22Rv1 (cell line): ENCODE results near the gene YTHDC1.

Experiments
- H3K27ac ChIP-seq: fragments of 450-650 bp; 2 replicates; pipeline ENCODE4 v1.5.1; 2017
- ZFX ChIP-seq: fragments of 450-650 bp; IDR thresholded peaks from 2 replicates; pipeline ENCODE4 v1.6.1; 2017; ENCODE audit warnings: antibody characterized with exemption, borderline replicate concordance
- TF ChIP-seq, protein P1 (sequence below): fragments of 450-650 bp; IDR thresholded peaks from 2 replicates; pipeline ENCODE4 v1.5.1; 2017; ENCODE audit warnings: mild to moderate bottlenecking

The YTHDC1 gene

DNA sequence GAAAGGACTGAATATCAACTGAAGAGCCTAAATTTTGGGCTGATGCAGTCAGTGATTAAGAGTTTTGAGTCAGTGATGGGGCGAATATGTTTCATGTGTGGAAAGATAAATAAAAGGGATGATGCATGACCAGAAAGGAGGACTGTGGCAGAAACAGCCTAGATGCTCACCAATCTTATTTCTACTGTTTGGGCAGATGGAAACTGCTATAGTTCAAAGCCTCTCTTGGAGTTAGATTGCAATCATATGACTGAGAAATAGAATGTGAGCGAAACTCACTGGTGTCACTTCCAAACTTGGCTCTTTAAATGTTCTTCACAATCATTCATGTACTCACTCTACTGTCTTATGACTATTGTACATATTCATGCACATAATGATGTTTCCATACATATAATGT is 35.4 kb upstream of the YTHDC1 start:
- no peak for TF ChIP-seq ZFX
- TF ChIP-seq, protein P1, sequence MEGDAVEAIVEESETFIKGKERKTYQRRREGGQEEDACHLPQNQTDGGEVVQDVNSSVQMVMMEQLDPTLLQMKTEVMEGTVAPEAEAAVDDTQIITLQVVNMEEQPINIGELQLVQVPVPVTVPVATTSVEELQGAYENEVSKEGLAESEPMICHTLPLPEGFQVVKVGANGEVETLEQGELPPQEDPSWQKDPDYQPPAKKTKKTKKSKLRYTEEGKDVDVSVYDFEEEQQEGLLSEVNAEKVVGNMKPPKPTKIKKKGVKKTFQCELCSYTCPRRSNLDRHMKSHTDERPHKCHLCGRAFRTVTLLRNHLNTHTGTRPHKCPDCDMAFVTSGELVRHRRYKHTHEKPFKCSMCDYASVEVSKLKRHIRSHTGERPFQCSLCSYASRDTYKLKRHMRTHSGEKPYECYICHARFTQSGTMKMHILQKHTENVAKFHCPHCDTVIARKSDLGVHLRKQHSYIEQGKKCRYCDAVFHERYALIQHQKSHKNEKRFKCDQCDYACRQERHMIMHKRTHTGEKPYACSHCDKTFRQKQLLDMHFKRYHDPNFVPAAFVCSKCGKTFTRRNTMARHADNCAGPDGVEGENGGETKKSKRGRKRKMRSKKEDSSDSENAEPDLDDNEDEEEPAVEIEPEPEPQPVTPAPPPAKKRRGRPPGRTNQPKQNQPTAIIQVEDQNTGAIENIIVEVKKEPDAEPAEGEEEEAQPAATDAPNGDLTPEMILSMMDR = no peak
- H3K27ac ChIP-seq = no peak overlapping the region

DNA sequence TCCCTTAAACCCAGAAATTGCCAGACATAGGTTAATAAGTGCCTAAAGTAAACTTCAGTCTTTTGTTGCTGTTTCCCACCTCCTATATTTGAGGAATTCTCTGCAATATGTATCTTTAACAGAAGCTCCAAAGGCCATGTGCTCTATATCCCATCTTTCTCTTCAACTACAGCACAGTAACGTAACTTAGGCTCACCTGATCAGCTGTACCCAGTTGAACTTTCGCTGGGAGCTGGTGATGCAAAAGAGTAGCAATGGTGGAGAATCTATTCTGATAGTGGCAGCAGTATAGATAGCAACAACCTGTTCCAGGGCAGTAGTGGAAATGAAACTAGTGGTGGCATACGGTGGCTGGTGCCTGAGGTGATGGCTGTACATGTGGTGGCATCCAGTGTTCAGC is 33.2 kb upstream of the YTHDC1 start:
- TF ChIP-seq, protein P1 = no peak
- no peak for TF ChIP-seq ZFX
- H3K27ac ChIP-seq = no peak overlapping the region

DNA sequence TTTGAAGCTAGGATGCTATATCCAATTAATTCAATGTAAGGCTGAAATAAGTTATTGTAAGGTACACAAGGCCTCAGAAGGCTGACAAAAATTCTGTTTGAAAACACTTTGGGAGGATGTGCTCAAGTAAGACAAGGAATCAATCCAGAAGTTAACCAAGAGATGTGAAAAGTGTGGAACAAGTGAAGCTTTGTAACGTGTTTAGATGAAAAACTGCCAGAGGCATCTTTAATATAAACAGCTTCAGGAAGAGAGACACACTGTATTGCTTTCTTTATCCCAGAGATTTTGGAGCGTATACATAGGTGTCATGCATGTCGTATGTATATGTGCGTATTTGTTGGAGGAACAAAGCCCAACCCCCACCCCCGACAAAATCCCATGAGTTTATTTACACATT is 28.3 kb upstream of the YTHDC1 start:
- TF ChIP-seq, protein P1 = no peak
- no peak for TF ChIP-seq ZFX
- H3K27ac ChIP-seq = no peak overlapping the region

DNA sequence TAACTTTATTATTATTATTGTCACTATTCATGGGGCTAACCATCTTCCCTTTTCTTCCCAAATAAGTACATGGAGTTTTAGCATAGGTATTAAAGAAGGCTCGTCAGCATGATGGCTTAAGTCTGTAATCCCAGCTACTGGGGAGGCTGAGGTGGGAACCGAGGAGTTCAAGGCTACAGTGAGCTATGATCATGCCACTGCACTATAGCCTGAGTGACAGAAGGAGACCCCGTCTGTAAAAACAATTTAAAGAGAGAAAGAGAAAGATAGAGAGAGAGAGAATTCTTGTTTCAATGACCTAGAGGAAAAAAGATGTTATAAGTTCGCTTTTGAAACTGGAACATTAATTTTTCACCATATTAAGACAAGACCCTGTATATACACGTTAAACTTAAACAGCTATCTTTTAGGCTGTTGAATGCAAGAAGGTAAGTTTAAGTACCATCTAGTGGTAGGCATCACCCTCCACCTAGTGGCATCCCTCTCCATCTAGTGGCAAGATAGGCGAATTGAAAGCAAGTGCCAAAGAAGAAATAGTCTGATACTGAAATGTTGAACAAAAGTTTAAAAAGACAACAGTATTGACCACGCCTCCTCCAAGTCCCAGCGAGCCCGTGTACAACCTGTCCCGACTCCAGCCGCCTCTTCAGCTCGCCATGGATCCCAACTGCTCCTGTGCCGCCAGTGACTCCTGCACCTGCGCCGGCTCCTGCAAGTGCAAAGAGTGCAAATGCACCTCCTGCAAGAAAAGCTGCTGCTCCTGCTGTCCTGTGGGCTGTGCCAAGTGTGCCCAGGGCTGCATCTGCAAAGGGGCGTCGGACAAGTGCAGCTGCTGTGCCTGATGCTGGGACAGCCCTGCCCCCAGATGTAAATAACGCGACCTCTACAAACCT is 26.0 kb upstream of the YTHDC1 start:
- H3K27ac ChIP-seq = no peak overlapping the region
- TF ChIP-seq ZFX = no peak
- TF ChIP-seq, protein P1 = peak; percentile 86

DNA sequence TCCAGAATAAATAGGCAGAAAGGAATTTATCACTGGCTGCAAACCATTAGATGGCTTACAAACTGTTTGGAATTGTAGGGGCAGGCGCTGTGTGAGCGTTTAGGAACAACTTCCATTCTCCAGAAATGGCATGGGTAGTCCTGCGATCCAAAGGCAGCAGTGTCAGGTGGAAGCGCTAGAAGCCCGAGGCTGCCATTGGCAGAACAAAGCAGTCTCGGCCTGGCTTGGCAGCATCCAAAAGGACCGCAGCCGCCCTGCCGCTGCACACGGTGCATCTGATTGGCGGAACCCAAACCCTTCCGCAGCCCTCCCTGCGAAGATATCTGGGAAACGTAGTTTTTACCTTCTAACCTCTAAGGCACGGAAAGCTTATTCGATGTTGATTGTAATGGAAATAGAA is 23.6 kb upstream of the YTHDC1 start:
- no peak overlapping the region for H3K27ac ChIP-seq
- TF ChIP-seq, protein P1 = no peak
- TF ChIP-seq ZFX = no peak

DNA sequence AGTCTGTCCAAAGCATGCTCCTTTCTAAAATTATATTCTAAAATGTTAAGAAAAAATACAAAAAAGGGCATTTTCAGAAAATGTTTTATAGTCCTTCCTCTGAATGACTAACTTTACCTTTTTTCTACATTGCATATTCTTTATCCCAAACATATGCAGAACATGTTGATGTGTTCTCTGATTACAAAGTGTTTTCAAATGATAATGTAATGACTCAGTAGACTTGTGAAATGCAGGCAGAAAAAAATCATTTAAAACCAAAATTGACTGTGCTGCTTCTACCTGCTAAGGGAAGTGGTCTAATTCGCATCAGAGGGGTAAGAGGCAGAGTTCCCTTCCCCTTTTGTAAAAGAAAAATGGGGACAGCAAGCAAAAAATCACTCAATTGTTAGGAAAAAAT is 22.7 kb upstream of the YTHDC1 start:
- H3K27ac ChIP-seq = no peak overlapping the region
- no peak for TF ChIP-seq ZFX
- TF ChIP-seq, protein P1 = no peak

DNA sequence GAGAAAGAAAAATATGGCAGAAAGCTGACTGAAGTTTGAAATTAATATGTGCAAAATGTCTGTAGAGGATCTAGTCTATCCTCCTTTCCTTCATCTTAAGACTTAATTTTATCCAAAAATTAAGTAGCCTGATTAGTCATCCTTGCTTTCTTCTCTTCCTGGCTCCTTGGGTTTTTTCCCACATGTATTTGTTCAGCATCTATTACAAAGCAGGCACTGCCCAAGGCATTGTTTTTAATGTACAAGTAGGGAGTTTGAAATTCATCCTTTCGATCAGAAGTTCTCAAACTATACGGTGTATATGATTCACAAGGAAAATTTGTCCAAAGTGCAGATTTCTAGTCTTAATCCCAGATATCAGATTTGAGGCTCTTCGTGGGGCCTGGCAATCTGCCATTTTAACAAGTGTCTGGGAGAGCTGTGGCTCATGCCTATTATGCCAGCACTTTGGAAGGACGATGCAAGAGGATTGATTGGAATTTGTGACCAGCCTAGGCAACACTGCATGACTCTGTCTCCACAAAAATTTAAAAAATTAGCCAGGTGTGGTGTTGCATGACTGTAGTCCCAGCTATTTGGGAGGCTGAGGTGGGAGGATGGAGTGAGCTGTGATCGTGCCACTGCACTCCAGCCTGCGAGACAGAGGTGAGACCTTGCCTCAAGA is 19.4 kb upstream of the YTHDC1 start:
- no peak for TF ChIP-seq ZFX
- TF ChIP-seq, protein P1 = no peak
- H3K27ac ChIP-seq = no peak overlapping the region
